Ecto neural progenitor cell (in vitro differentiated cells): ENCODE measurements around the gene TSC22D2.

ENCODE experiments used
- DNase-seq: peaks from one replicate; pipeline ENCODE4 v3.0.0-alpha.2; 2018; ENCODE audit warnings: low spot score

TSC22D2 gene

DNA sequence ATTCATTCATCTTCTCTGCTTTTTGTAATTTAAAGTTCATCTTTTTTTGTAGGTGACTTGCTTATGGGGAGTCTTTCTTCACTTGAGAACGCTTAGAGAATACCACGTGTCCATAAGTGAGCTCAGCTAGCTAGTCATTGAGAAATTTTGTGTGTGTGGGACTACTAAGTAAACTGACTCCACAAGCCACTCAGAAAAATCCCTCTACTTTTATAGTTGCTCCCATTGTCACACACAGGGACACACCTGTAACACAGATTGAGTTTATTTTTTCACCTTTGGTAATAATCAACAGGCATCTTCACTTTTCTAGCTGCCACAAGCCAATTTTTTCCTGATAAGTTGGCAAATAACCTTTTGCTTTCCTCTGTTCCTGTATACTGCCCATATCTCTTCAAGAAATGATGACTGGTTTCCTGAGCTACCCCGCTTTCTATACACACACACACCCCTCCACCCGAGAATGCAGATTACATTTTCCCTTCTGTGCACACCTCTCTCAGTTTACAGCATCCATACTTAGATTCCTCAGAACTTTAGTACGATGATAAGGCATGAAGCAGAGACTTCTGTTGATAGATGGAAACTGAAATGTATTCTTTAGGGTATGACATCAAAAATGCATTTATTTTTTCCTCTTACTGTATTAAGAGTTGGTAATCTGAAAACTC is 4.6 kb downstream of the TSC22D2 start:
- DNase-seq: no peak

- DNase-seq: no peak
Observed at GRCh38 chr3:150414258-150414657, 6.2 kb downstream of the TSC22D2 start.

DNA sequence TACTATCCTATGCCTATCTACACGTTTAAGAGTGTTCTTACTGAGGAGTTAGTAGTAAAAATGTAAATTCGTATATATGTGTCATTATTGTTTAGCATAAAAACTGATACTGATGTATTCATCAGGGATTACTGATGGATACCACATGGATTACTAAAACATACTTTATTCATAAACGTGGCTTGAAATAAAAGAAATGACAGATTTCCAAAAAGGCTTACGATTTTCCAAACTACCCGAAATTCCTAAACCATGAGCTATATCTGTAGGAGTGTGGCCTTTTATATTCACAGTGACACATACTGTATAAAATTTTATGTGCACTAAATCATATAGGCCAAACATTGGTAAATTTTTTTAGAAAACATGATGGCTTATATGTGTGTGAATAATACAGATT is 6.9 kb downstream of the TSC22D2 start:
- DNase-seq: no peak

DNA sequence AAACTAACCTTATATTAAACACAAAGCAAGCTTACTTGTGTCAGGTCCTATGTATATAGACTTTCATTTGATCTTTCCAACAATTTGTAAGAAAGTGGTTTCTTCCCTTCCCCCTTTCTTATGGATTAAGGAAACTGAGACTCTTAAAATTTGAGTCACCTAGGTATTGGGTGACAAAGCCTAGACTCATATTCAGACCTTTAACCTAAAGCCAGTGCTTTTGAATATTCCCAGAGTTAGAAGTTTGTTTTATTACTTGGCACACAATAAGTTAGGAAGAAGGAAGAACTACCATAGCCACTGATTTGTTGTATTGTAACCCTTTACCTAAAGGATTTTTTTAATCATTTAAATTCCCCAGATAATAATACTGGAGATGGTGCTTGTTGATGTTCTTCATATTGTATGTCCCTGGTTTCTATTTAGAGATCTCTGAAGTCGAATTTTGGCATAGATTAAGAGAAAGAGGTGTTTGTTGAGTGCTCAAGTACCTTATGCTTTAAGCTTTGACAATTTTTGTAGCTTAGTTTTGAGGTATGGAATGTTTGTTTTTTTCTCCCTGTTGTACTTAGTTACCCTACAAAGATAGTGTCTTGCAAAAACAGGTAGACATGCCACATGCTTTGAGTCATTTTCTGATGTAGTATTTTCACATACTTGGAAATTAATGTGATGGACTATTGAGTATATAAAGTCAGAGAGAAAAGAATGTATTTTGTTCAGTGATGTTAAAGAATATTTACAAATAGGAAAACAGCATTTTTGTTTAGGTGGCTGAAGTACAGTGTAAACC is 11.2 kb downstream of the TSC22D2 start:
- DNase-seq: no peak

DNA sequence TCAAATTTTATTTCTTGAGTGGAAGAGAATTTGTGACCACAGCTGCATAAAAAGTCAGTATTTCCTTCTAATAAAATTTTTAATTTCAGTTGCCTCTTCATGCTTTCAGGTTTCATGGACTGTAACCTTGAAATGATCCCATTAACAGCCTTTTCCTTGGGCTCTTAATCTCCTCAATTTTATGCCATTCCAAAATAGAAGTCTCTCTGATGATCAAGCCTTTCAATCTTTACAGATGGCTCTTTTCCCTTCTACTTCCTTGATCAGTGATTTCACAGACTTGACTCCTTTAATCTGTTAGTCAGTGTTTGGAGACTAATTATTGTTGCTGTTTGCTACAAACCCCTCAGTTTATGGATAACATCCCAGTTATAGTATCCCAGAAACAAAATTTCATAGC is 11.9 kb downstream of the TSC22D2 start:
- no peak for DNase-seq

DNA sequence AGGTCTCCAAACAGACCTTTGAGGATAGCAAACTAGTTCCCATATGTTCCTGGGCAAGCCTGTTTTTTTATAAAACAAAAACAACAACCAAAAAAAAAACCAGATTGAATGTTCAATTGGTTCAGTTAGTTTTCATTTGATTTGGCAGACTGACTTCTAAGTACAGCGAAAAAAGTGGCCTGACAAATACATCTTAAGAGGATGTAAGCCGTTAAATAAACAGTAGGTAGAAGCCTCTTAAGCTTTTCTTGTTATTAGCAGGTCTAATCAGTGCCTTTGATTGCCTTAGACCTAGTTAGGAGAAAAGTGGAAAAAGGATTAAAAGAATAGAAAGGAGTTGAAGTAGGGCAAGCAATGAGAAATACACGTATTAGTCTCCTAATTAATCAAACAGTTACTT is 13.2 kb downstream of the TSC22D2 start:
- no peak for DNase-seq

DNA sequence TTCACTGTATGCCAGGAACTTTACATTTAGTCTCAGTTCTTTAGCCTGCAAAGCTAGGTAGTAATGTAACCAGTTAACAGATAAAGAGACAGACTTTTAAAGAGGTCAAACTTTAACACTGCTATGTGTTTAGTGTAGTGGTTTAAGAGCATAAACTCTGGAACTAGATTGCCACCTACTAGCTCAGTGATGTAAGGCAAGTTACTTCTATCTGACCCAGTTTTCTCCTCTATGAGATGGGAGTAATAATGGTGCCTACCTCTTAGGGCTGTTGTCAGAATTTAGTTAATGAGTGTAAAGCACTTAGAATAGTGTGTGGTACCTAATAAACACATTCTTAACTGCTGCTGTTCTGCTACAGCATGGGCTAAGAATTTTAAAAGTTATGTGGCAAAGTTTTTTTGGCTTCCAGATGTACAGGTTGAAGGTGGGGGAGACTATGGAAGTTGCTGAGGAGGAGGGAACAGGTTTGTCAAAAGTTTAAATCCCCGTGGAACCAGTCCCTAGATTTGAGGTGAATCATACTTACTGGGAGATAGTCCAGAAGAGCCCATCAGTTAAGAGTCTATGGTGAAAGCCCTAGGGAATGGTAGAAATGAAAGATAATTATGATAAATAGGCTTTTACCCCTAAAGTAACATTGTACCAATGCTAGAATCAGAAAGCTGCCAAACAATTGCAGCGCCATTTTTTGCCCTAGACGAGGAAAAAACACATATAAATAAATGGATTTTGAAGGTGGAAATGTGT is 13.9 kb downstream of the TSC22D2 start:
- no peak for DNase-seq

DNA sequence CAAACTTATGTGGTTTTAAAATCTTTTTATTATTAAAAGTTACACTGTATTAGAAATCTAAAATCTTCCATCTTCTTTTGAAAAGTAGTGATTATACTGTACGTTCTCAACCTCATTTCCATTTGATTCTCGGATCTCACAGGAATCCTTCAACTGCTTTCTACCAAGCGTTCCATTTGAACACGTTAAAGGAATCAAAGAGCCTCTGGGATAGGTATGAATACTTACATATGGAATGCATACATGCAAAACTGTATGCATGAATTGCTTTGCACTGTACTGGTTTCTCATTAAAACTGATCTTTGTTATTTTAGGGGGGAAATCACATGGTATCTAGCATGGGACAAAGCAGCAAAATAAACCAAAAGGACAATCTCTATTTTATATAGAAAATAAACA is 14.8 kb downstream of the TSC22D2 start:
- DNase-seq: no peak

- DNase-seq: no peak
Observed at GRCh38 chr3:150423761-150424160, 15.7 kb downstream of the TSC22D2 start.

DNA sequence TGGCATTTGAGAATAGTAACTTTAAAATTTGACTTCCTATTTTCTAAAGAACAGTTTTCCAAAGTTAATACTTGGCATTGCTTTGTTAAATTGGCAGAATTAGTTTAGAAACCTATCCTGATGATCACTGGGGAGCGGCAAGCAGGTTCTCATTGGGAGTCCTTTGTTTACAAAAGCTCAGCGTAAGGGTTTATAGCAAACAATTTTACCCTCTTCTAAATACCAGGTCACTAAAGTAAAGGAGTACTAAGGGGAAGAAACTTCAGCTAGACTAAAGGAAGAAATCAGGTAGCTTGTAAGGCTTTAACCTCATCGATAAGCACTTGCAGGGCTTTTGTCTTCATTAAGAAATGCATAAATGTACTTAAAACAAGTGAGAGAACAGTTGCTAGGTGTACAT is 18.2 kb downstream of the TSC22D2 start:
- DNase-seq: no peak

DNA sequence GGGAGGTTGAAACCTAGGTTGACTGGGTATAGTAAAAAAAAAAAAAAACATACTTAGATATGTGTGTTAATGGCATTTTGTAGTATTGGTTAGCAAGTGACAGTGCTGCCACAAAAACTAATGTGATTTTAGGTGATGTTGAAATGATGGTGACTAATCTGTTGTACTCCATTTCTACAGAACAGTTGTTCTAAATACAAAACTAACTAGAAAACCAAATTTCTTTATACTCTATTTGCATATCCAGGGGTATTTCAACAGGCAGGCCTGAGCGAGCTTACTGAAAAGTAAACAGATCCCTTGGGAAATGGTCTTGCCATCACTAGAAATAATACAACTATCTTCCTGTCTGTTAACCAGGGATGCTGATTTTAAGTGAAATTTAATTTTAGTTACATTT is 20.5 kb downstream of the TSC22D2 start:
- DNase-seq: no peak

- DNase-seq: no peak
Observed at GRCh38 chr3:150429767-150430671, 21.9 kb downstream of the TSC22D2 start.

- DNase-seq: no peak
Observed at GRCh38 chr3:150433347-150433746, 25.2 kb downstream of the TSC22D2 start.

DNA sequence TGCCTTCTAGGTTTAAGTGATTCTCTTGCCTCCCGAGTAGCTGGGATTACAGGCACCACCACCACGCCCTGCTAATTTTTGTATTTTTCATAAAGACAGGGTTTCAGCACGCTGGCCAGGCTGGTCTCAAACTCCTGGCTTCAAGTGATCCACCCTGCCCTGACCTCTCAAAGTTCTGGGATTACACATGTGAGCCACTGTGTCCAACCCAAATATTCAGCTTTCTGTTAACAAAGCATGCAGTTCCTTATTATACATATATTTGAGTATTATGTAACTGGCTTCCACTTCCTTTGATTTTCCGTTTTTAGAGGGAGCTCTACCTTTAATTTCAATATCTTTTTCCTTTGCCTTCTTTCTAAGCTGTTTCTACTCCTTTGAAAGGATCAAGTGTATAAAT is 26.1 kb downstream of the TSC22D2 start:
- DNase-seq: no peak

GRCh38 chr3:150436161-150436560 is 28.1 kb downstream of the TSC22D2 start:
- no peak for DNase-seq

- no peak for DNase-seq
Observed at GRCh38 chr3:150439657-150440056, 31.6 kb downstream of the TSC22D2 start.

- no peak for DNase-seq
Observed at GRCh38 chr3:150443331-150443741, 35.2 kb downstream of the TSC22D2 start.

- no peak for DNase-seq
Observed at GRCh38 chr3:150444371-150444770, 36.3 kb downstream of the TSC22D2 start.

DNA sequence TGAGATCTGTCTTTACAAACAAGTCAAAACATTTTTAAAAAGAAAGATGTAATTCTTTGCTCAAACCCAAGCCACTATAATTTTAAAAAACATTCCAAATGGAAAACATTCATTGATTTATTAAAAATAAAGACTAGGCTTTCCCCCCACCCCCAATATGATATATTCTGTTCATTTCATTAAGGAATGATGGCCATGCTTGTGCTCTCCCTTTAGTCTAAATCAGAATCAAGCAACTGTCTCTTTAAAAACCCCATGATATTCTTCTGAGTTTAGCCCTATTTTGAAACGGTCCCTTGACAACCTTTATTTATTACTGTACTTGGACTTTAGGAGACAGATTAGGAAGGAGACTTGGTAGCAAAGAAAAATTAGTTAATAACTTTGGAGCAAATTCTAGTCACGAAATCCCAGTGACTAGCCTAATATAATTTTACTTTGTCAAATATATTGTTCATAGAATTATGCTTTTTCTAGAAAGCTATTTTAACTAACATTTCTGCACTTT is 38.4 kb downstream of the TSC22D2 start:
- no peak for DNase-seq

DNA sequence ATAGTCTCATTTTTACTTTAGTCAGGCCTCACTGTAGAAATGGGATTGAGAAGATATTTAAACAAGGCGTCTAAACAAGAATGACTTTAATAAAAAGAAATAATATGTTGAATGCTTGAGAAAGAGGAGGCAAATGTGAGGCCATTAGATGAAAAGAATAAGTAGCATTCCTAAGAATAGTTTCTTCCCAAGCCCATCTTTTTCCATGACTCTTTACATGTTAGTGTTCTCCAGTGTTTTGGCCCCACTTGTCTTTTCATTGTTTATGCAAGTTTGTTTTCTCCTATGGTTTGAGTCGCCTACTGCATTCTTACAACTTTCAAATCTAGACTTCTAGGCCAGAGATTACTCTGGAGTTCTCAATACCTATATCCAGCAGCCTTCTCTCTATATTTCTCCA is 39.0 kb downstream of the TSC22D2 start:
- no peak for DNase-seq

DNA sequence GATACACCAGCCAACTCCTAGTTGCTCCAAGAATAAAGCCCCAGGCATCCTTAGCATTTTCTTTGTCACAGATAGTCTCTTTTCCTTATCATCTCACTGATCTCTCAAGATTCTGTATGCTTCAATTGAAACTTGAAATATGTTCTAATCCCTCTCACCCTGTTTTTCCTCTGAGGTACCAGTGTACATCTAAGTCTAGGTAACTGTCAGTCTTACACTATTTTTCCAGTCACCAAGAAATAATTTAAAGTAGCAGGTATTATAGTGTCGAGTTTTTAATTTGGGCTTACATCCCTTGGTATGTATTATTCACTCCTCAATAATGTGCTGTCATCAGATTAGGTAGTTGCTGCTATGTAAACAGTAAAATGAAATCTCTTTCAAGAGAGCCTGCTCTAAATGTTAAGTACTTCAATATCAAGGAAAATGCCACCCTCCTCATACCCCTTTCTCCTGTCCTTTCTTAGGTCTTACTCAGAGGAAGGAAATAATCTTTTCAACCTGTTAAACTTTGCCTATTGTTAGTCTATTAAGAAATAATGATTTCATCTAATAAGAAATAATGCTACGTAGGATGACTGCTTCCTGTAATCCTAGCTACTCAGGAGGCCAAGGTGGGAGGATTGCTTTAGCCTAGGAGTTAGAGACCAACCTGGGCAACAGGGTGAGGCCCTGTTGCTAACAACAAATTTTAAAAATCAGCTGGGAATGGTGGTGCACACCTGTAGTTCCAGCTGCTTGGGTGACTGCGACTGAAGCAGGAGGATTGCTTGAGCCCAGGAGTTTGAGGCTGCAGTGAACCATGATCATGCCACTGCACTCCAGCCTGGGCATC is 39.8 kb downstream of the TSC22D2 start:
- DNase-seq: no peak
